GM18505 (cell line): Measurements from ENCODE around the gene GUCA2A.

Experiments
- ATAC-seq: cut with Tn5 transposase; IDR thresholded peaks from one replicate; pipeline ENCODE4 v1.9.1; 2021; ENCODE audit not compliant: unreplicated experiment
- POLR2A ChIP-seq: IDR thresholded peaks from 4 replicates; pipeline ENCODE4 v1.6.1; 2011; ENCODE audit warnings: borderline replicate concordance; ENCODE audit not compliant: insufficient read depth, insufficient read length; ENCODE audit errors: extremely low read depth

GUCA2A gene

DNA sequence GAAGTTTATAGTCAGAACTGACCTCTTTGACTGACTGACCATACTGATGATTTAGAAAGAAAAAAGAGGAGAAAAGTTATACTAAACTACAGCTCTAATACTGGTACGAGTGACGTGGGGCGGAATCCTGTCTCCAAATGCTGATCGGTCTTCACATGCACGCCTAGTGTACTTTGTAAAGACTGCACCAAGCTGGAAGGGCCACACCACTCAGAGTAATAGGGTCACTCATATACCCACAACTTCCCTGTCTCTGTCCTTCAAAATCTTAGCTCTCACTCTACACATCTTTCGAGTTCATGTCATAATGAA, 19.4 kb upstream of the GUCA2A start:
- no peak for TF ChIP-seq POLR2A
- ATAC-seq, result no peak

DNA sequence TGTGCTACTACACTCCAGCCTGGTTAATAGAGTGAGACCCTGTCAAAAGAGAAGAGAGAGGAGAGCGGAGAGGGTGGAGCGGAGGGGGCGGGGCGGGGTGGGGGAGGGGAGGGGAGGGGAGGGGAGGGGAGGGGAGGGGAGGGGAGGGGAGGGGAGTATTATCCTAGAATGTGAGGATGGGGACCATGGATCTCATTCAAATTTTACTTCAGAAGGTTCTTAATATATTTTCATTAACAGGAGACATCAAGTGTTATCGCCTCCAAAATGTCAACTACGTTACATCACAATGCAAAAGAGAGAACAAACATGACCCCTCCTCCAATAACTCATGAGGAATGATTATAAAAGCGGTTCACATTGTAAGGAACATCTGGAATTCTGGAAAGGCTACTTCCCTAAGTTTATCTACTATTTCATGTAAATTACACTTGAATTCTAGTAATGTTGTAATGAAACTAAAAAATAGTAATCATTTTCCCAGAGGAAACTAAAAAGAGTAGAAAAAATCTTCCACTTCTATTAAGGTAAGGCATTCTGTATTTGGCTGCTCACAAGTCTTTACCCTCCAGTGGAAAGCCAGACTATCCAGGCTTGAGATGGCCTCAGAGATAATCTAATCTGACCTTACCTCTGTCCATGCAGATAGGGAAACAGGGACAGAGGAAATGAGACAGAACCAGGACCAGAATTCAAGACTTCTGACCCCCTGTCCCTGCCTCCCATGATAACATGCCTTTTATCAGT, 18.8 kb upstream of the GUCA2A start:
- no peak for ATAC-seq
- TF ChIP-seq POLR2A, result no peak

GRCh38 chr1:42181687-42182086, 17.1 kb upstream of the GUCA2A start:
- ATAC-seq, result no peak
- no peak for TF ChIP-seq POLR2A

DNA sequence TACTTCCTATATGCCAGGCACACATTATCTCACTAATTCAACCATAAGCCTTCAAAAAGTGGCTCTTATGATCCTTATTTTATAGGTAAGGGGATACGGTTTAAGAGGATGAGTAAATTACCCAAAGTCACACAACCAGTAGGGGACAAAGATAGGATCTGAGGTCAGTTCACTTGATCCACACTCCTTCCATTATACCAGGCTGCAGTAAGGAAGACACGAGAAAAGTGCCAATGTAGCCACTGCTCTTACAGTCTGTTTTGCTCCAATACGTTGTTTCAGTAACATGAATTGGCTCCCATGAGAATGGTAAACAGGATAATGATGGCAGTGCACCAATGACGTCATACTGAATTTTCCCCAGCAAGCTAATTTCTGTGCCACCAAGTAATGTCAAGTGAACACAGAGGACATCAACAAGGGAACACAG, 15.4 kb upstream of the GUCA2A start:
- no peak for TF ChIP-seq POLR2A
- no peak for ATAC-seq

- no peak for ATAC-seq
- TF ChIP-seq POLR2A, result no peak
These were observed 14.7 kb upstream of the GUCA2A start for GRCh38 chr1:42179275-42179674.

GRCh38 chr1:42178249-42178648, 13.7 kb upstream of the GUCA2A start:
- TF ChIP-seq POLR2A, result no peak
- no peak for ATAC-seq

GRCh38 chr1:42177541-42177981, 13.0 kb upstream of the GUCA2A start:
- ATAC-seq, result no peak
- TF ChIP-seq POLR2A, result no peak

DNA sequence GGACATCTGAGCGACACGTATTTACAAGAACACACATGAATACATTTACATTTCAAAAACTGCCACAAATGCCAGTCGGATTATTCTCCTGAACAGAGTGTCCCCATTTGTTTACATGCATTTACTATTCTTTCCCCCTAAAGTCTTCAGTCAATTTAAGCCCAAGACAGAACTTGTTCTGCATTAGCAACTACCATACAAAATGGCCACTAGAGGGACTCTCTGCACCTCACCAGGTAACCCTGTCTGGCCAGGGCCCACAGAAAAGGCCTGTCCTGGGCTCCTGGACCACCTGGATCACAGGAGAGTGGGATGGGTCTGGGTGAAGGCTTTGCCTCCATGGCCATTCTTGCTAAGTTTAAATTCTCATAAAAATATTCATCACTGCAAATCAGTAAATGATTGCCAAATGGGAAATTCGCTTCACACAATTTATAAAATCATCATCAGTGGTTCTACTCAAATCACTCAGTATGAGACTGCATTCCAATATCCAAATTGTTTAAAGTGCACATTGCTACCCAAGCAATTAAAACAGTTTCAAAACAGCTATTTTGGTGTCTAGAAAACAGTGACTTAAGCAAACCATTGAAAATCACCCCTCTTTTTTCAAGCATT, 12.5 kb upstream of the GUCA2A start:
- ATAC-seq, result no peak
- no peak for TF ChIP-seq POLR2A

DNA sequence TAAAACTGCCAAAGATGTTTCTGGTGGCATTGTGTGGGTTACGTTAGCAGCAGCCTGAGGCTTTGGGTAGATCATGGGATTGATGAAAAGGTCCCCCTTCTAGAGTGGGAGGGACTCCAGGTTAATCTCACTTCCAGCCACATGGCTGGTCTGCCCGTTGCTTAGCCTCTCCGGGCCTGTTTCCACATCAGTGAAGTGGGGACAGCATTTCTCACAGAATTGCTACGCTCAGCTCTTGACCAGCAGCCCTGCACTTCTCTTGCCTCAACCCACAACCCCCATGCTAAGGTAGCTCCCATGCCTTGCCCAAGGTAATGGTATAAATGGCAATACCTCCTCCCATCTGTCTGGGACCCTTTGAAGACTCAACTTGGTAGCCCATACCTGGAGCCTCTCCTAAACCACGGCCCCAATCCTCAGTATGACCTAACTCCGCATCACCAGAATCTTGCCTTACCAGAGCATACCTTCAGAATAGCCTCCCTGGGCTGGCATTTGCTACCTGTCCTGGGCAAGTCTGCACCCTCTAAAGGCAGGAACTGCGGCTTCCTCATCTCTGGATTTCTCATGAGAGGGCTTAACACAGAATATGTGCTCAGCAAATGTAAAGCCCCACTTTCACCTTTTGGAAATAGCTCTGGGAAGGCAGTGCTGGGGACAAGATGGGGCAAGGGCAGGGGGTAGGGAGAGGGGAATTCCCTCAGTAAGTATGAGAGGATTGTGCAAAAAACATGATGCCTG, 10.9 kb upstream of the GUCA2A start:
- no peak for ATAC-seq
- TF ChIP-seq POLR2A, result no peak

DNA sequence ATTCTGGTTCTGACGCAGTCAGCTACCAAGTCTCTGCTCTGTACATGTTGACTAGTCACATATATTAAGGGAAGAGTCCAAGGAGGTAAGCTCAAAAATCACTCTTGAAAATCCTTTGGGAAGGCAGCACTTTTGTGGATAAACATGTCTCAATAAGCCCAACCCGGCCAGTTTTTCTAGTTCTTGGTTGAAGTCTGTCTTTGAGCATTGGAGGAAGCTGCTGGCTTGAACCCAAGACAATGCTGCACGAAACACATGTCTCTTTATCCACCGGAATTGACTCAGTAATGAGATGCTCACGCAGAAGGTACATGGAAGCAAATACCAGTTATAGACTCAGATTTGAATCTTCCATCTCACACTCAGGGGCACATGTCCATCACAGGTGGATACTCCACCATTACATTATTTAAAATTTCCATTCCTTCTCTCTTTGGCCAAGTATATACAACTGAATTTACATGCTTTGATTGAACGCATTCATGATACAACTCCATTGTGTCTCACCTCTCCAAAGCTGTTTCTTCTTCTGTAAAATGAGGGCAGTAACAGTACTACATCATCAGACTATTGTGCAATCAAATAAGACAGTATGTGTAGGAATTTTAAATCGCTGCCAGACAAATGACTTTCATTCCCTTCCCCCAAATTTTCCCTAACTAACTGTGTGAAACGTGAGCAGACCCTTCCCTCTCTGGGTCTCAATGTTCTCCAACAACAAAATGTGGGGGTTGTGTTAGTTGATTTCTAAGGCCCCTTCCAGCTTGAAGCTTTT, 9.6 kb upstream of the GUCA2A start:
- ATAC-seq, result no peak
- TF ChIP-seq POLR2A, result no peak

DNA sequence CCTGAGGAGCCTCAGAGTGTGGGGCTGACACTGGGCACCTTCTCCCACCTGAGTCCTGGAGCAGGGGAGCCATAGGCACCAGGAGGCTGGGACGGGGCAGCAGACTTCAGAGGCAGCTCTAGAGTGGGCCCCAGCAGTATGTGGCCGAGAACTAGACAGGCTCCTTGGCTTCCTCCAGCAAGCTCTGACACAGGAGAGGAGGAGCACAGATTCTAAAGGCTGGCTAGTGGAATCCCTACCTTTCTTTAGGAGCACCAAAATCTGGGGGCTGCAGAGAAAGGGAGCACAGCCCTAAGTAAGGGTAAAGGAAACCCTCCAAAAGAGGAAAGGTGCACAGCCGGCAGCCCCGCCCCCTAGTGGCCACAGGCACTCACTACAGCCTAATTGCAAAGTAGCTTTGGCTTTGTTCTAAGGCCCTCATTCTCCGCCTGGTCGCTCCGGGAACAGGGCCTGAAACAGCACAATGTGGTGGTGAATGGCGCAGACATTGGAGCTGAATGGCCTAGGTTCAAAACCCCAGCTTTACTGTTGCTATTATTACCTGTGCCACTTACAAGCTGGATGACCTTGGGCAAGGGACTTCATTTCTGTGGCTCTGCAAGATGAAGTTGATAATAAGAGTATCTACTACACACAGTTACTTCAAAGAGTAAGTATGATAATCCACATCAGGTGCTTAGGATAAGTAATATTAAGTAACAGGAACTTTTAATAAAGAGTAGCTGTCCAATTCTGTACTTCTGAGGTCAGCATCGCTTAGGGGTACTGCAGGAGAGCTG, 8.8 kb upstream of the GUCA2A start:
- no peak for TF ChIP-seq POLR2A
- ATAC-seq, result no peak

DNA sequence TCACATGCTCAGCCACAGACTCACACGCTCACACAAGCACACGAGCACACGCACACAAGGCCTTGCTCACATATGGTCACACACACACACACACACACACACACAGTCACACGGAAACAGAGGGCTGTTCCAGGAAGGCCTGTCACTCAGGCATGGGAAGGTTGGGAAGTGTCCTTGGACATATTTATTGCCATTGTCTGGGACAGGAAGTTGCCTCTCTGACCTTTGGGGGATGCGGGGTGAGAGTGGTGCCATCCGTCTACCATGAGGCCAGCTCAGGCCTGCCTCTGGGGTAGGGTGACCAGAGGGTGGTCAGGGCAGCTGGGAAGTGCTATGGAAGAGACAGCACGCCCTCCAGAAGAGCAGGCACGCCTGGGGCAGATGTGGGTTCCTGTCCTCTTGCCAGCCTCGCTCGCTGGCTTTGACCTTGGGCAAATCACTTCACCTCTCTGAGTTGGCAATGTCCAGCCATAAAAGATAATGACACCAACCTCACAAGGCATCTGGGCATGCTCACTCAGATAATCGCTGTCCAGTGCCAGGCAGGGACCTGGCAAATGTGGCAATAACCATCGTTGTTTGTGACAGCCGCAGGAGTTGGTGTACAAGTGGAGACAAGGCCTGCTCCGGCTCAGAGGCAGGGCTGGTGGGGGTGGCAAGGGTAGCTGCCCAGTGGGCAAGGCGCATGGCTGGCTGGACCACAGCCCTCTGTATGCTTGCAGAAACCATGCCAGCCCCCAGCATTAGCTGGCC, 8.0 kb upstream of the GUCA2A start:
- ATAC-seq, result no peak
- TF ChIP-seq POLR2A, result no peak
